WTC11 (cell line): ENCODE data around the gene C3.

Experiments used
- CREM ChIP-seq: sonication (generic); formaldehyde crosslinking; IDR thresholded peaks from 2 replicates; pipeline ENCODE4 v1.8.1; 2022; ENCODE audit warnings: mild to moderate bottlenecking, missing genetic modification reagents, moderate library complexity
- CTCF ChIP-seq: fragments of 200-600 bp; IDR thresholded peaks from 2 replicates; pipeline ENCODE4 v1.8.0; 2022; ENCODE audit warnings: antibody characterized with exemption
- ESRRA ChIP-seq: sonication (generic); formaldehyde crosslinking; IDR thresholded peaks from 2 replicates; pipeline ENCODE4 v1.8.1; 2022; ENCODE audit warnings: mild to moderate bottlenecking, missing genetic modification reagents, borderline replicate concordance
- KAT7 ChIP-seq: sonication (generic); formaldehyde crosslinking; IDR thresholded peaks from 2 replicates; pipeline ENCODE4 v1.8.1; 2023; ENCODE audit warnings: missing genetic modification reagents, mild to moderate bottlenecking, borderline replicate concordance
- NFATC4 ChIP-seq: fragments of 250-450 bp; sonication (Bioruptor Pico); IDR thresholded peaks from 2 replicates; pipeline ENCODE4 v1.9.0; 2021; ENCODE audit warnings: mild to moderate bottlenecking
- RELA ChIP-seq: sonication (generic); formaldehyde crosslinking; IDR thresholded peaks from 2 replicates; pipeline ENCODE4 v1.8.1; 2022; ENCODE audit warnings: missing genetic modification reagents, mild to moderate bottlenecking, borderline replicate concordance
- STAT6 ChIP-seq: sonication (generic); formaldehyde crosslinking; conservative IDR thresholded peaks from 2 replicates; pipeline ENCODE4 v1.8.1; 2023; ENCODE audit warnings: mild to moderate bottlenecking, low read depth, missing genetic modification reagents, moderate library complexity
- TCF7 ChIP-seq: sonication (generic); formaldehyde crosslinking; IDR thresholded peaks from 2 replicates; pipeline ENCODE4 v1.8.0; 2022; ENCODE audit warnings: mild to moderate bottlenecking, low read depth, missing genetic modification reagents, moderate library complexity
- ZNF416 ChIP-seq: fragments of 250-450 bp; sonication (Bioruptor Pico); IDR thresholded peaks from 2 replicates; pipeline ENCODE4 v1.9.0; 2021; ENCODE audit warnings: mild to moderate bottlenecking, inconsistent platforms
- TF ChIP-seq, protein P1 (sequence below): sonication (generic); formaldehyde crosslinking; IDR thresholded peaks from 2 replicates; pipeline ENCODE4 v1.8.1; 2023; ENCODE audit warnings: mild to moderate bottlenecking, missing genetic modification reagents
- TF ChIP-seq, protein P2 (sequence below): sonication (generic); formaldehyde crosslinking; IDR thresholded peaks from 2 replicates; pipeline ENCODE4 v1.8.1; 2023; ENCODE audit warnings: mild to moderate bottlenecking, missing genetic modification reagents, moderate library complexity
- TF ChIP-seq, protein P3 (sequence below): sonication (generic); formaldehyde crosslinking; IDR thresholded peaks from 2 replicates; pipeline ENCODE4 v1.8.1; 2022; ENCODE audit warnings: low read depth, mild to moderate bottlenecking, moderate library complexity, missing genetic modification reagents, borderline replicate concordance

DNA sequence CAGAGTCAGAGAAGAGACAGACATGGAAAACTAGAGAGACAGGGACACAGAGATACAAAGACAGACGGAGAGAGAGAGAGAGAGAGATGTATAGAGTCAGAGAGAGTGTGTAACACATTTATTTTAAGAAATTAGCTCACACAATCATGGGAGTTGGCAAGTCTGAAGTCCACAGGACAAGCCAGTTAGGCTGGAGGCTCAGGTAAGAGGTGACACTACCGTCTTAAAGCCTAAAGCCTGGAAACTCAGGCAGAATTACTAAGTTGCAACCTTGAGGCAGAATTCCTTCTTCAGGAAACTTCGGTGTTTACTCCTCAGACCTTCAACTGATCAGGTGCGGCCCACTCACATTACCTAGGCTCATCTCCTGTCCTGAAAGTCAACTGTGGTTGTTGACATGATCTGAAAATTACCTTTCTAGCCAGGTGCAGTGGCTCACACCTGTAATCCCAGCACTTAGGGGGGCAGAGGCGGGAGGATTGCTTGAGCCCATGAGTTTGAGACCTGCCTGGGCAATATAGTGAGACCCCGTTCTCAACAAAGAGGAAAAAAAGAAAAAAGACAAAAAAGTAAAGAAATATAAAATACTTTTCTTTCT is 47.7 kb downstream of the C3 start:
- TF ChIP-seq CTCF (no peak), ZNF416 (no peak), KAT7 (CRISPR knock-in tag) (no peak), ESRRA (no peak), NFATC4 (CRISPR knock-in tag) (no peak), TCF7 (no peak), CREM (CRISPR knock-in tag) (no peak), RELA (no peak), STAT6 (CRISPR knock-in tag) (no peak)
- TF ChIP-seq, protein P1, sequence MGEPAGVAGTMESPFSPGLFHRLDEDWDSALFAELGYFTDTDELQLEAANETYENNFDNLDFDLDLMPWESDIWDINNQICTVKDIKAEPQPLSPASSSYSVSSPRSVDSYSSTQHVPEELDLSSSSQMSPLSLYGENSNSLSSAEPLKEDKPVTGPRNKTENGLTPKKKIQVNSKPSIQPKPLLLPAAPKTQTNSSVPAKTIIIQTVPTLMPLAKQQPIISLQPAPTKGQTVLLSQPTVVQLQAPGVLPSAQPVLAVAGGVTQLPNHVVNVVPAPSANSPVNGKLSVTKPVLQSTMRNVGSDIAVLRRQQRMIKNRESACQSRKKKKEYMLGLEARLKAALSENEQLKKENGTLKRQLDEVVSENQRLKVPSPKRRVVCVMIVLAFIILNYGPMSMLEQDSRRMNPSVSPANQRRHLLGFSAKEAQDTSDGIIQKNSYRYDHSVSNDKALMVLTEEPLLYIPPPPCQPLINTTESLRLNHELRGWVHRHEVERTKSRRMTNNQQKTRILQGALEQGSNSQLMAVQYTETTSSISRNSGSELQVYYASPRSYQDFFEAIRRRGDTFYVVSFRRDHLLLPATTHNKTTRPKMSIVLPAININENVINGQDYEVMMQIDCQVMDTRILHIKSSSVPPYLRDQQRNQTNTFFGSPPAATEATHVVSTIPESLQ (CRISPR knock-in tag) = no peak
- TF ChIP-seq, protein P2, sequence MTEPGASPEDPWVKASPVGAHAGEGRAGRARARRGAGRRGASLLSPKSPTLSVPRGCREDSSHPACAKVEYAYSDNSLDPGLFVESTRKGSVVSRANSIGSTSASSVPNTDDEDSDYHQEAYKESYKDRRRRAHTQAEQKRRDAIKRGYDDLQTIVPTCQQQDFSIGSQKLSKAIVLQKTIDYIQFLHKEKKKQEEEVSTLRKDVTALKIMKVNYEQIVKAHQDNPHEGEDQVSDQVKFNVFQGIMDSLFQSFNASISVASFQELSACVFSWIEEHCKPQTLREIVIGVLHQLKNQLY (CRISPR knock-in tag) = no peak
- TF ChIP-seq, protein P3, sequence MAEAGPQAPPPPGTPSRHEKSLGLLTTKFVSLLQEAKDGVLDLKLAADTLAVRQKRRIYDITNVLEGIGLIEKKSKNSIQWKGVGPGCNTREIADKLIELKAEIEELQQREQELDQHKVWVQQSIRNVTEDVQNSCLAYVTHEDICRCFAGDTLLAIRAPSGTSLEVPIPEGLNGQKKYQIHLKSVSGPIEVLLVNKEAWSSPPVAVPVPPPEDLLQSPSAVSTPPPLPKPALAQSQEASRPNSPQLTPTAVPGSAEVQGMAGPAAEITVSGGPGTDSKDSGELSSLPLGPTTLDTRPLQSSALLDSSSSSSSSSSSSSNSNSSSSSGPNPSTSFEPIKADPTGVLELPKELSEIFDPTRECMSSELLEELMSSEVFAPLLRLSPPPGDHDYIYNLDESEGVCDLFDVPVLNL (CRISPR knock-in tag) = no peak
